Bronchial epithelial cell (primary cell): ENCODE data around the gene CUBN. TPM values are rescaled to one million over a fixed set of nuclear protein-coding genes. Genes with fewer than 3 reads are reported as not detected.
A peak's percentile ranks its signal among the peaks of the same experiment; 100 is the strongest.

Experiments
- DNase-seq: peaks from one replicate; pipeline ENCODE4 v3.0.0-alpha.2; 2010; ENCODE audit warnings: low read depth
- FAIRE-seq: peaks from 2 replicates; lab custom pipeline; 2011; peaks lifted over from hg19 to GRCh38; lab: Jason Lieb, UNC
- H3K27me3 ChIP-seq: 2 replicates; pipeline ENCODE4 v1.5.1; 2011; ENCODE audit warnings: low read length; ENCODE audit not compliant: control insufficient read depth, insufficient read depth
- H3K36me3 ChIP-seq: 2 replicates; pipeline ENCODE4 v1.5.1; 2011; ENCODE audit warnings: low read length; ENCODE audit not compliant: control insufficient read depth, insufficient read depth
- H3K4me3 ChIP-seq: 2 replicates; pipeline ENCODE4 v1.5.1; 2011; ENCODE audit warnings: mild to moderate bottlenecking, low read depth, low read length, control low read depth
- CTCF ChIP-seq: IDR thresholded peaks from 2 replicates; pipeline ENCODE4 v1.5.1; 2011; ENCODE audit warnings: mild to moderate bottlenecking, moderate library complexity, low read length, control low read depth, inconsistent platforms; ENCODE audit not compliant: insufficient read depth, severe bottlenecking
- total RNA-seq: library from RNA; depleted of rRNA; stranded (reverse); fragments of >200 nt; gene quantifications from 2 replicates; pipeline ENCODE4 v1.2.1, GENCODE V29; 2014

CUBN gene
- total RNA-seq, 1 donor from 2014 or later: 0.53 TPM

- FAIRE-seq (no peak), DNase-seq (no peak)
- no peak overlapping the region for H3K4me3 ChIP-seq
- H3K27me3 ChIP-seq: no peaks in the 10 kb centered on the region
- TF ChIP-seq CTCF: no peak
- H3K36me3 ChIP-seq: no peaks in the 10 kb centered on the region
Measured at GRCh38 chr10:17146892-17147291, 17.3 kb upstream of the CUBN start.

- no peaks in the 10 kb centered on the region for H3K36me3 ChIP-seq
- no peak overlapping the region for H3K4me3 ChIP-seq
- TF ChIP-seq CTCF: no peak
- H3K27me3 ChIP-seq: no peaks in the 10 kb centered on the region
- DNase-seq (no peak), FAIRE-seq (no peak)
Measured at GRCh38 chr10:17145239-17145638, 15.6 kb upstream of the CUBN start.

- no peak for TF ChIP-seq CTCF
- Histone ChIP-seq H3K36me3 (no peaks in the 10 kb centered on the region), H3K27me3 (no peaks in the 10 kb centered on the region), H3K4me3 (no peak overlapping the region)
- no peak for FAIRE-seq
- DNase-seq: peak; percentile 65
Measured at GRCh38 chr10:17144757-17145156, 15.1 kb upstream of the CUBN start.

- Histone ChIP-seq H3K4me3 (no peak overlapping the region), H3K36me3 (no peaks in the 10 kb centered on the region), H3K27me3 (no peaks in the 10 kb centered on the region)
- no peak for TF ChIP-seq CTCF
- DNase-seq: no peak
- no peak for FAIRE-seq
Measured at GRCh38 chr10:17144032-17144431, 14.4 kb upstream of the CUBN start.

DNA sequence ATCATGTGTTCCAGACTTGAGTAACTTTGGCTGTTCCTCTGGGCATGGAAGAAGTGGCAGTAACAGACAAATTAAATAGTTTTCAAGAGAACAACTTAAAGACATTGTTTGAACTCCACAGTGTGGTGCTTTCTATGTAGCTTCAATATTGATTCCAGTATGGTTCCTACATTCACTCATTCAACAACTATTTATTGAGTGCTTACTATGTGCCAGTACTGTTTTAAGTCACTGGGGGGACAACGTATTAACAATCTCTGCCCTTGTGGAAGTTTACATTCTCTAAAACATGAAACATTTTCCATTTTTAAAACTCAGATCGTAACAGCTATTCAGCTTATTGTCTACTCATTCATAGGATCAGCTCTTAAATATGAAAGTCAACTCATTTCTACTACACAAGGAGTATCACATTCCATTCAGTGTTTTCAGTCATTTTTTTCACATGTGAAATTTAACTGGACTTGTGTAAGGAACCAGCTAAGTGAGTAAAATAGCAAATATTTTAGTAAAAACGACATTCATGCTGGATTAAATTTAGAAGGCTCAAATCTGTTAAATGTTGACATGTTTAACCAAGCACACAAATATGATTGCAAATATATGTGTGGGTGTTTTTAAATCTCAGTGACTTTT lies 13.6 kb upstream of the CUBN start:
- no peaks in the 10 kb centered on the region for H3K36me3 ChIP-seq
- FAIRE-seq: no peak
- no peaks in the 10 kb centered on the region for H3K27me3 ChIP-seq
- no peak overlapping the region for H3K4me3 ChIP-seq
- no peak for DNase-seq
- TF ChIP-seq CTCF: no peak
